HG03103 (cell line): ENCODE measurements around the gene FXYD3.
"Not testable (repeated sequence)": the region's sequence is repeated elsewhere in the genome, so short reads cannot be mapped to it uniquely, and the experiment has no call there.

ENCODE experiments used
- ATAC-seq: cut with Tn5 transposase; IDR thresholded peaks from one replicate; pipeline ENCODE4 v1.9.1; 2021; ENCODE audit warnings: low read depth; ENCODE audit not compliant: unreplicated experiment

Gene FXYD3

DNA sequence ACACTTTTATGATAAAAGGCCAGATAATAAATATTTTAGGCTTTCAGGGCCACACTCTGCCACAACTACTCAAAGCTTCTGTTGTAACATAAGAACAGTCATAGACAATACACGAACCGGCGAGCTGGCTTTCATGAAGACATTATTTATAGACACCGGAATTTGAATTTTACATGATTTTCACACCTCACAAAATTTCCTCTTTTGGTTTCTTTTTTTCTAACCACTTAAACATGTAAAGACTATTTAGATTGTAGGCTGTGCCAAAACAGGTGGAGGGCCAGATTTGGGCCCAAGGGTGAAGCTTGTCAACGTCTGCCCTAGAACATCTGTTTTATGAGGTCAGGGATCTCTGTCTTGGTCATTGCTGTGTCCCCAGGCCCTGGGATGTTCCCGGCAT is 29.7 kb upstream of the FXYD3 start:
- ATAC-seq, result no peak

DNA sequence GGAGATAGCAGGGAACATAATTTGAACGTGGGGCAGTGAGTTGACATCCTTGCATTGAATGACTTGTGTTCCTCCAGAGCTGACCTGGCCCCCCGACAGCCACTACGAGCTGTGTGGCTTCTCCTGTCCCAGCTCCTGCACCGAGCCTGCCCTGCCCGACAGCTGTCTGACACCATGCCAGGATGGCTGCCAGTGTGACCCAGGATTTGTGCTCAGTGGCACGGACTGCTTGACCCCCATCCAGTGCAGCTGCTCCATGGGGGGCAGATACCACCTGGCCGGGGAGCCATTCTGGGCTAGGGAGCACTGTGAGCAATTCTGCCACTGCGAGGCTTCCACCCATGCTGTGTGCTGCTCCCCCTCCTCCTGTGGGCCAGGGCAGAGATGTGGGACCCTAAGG is 29.2 kb upstream of the FXYD3 start:
- ATAC-seq, result no peak

DNA sequence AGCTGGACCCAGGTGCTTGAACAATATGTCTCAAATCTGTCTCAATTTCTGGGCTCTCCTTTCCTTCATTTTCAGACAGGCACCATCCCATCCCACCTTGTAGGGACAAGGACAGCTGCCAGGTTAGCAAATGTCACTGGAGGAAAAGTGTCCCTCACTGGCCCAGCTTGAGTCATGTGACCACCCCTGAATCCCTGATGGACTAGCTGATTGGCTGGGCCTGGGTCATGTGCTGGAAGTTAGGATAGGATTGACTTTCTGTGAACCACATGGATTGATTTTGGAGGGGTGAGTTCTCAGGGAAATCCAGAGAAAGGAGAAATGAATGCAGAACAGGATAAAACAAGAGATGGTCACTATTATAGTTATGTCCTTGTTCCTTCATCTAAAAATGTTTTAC is 28.2 kb upstream of the FXYD3 start:
- no peak for ATAC-seq

DNA sequence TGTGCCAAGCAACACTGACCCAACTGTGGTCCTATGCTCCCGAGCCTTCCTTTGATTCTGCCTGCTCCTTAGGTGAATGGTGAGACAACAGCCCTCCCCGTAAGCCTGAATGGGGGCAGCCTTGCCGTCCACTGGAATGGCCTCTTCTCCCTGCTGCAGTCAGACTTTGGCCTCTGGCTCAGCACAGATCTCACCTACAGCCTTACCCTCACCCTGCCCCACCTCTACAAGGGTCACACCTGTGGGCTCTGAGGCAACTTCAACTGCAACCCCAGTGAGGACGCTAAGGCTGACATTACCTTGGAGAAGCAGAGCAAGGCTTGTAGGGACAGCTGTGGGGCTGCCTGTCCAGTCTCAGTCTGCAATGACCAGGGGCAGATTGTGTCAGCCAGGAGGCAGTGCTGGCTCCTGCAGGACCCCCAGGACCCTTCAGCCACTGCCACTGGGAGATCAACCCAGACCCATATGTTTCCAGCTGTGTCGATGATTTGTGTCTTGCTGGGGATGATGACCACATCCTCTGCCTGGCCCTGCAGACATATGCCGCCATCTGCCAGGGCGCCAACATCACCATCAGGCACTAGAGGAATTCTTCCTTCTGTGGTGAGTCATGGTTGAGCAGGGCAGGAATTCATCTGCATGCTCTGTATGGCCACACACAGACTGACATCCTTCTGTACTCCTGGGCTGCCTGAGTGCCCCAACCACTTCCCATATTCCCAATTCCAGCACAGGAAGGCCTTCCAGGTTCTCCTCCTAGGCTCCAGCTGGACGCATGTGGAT is 27.3 kb upstream of the FXYD3 start:
- no peak for ATAC-seq

DNA sequence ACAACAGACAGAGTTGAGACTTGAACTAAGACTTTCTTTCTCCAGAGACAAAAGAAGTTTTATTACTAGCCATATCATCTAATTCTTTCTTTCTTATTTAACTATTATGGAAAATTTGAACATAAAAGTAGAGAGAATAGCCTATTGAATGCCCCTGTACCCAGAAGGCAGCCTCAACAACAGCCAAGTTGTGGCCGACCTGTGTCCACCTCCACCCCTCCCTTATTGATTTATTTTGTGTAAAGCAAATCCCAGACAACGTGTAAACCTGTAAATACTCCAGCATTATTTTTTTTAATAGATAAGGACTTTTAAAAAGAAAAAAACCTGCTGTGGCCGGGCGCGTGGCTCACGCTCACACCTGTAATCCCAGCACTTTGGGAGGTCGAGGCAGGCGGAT is 26.1 kb upstream of the FXYD3 start:
- no peak for ATAC-seq

DNA sequence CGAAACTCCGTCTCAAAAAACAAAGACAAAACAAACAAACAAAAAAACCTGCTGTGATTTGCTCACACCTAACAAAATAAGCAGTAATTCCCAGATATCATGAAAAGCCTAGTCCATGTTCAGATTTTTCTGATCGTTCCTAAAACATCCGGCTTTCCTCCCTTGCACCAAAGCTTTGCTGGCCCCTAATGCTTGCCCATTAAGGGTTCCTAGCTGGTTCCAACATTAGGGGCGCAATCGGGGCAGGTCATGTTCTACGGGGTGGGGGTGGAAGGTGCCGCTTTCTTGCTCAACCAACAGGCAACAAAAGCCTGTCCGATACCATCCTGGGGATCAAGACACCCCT is 25.5 kb upstream of the FXYD3 start:
- ATAC-seq, result no peak

DNA sequence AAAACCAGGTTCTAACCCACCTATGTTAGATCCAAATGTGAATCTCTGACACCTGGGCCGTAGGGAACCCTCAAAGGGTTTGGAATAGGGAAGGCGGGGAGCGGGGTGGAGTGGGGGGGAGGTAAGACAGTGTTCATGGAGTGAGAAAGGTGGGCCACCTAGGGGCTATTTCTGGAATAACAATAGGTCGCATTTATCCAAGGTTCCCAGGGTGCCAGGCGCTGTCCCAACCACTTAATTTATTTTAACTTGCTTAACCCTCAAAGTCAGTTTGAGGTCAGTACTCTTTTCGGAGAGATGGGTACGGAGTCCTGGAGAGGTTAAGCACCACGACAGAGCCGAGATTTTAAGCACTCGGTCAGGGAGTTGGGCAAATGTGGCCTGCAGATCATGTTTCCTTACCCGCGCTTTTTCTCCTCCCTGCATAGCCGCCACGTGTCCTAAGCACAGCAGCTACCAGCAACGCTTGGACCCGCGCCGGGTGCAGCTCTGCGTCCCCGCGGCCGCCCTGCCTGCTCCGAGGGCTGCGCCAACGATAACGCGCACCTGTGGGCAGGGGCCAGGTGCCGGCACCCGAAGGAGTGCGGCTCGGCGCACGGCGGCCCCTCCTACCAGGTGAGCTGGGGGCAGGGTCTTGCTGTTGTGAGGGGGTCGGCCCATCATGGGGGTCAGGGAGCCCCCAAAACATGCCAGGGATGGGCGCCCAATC is 25.0 kb upstream of the FXYD3 start:
- ATAC-seq, result no peak

DNA sequence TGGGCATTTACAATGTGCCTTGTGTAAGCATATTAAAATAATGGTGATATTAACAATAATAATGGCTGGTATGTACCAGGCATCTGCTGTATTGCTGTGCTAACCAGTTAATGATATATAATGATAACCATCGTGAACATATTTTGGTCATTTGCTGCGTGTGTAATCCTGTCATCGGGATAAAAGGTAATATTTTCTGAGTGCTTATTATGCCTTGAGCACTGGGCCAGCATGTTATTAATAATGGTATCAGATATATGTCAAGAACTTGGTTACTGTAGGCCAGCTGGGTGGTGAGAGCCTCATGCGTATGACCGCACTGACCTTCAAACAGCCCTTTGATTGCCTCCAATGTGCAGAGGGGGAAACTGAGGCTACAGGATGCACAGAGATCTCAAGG is 22.2 kb upstream of the FXYD3 start:
- ATAC-seq, result no peak

DNA sequence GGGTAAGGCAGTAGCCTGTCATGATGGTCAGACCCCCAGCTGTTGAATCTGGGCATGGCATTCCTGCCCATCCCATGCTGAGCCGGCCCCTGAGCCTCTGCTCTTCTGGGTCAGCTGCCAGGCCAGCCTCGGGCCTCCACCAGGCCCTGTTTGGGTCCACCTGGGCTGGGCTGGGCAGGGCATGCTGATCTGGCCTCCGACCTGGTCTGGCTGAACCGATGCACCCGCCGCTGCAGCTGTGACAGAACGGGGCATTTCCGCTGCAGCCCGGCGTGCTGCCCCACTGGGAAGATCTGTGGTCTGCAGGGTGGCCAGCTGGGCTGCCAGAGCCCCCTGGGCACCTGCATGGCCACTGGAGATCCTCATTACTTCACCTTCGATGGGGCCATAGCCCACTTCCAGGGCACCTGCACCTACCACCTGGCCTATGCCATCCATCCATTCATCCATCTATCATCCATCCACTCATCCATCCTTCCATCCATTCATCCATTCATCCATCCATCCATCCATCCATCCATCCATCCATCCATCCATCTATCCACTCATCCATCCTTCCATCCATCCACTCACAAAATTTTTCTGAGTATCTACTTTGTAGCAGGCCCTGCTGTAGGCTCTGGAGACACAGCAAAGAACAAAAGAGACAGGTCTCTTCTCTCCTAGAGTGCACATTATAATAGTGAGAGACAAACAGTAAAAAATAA is 21.5 kb upstream of the FXYD3 start:
- ATAC-seq, result no peak

DNA sequence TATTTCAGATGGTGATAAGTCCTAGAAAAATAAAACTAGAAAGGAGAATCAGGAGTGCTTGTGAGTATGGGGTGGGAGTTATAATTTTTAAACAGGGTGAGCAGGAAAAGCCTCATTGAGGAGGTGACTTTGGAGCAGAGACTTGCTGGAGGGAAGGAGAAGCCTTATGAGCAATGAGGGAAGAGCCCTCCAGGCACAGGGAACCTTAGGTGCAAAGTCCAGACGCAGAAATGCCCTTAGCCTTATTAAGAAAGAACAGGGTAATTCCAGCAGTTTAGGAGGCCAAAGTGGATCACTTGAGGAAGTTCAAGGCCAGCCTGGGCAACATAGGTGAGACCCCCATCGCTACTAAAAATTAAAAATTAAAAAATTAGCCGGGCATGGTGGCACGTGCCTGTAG is 21.0 kb upstream of the FXYD3 start:
- ATAC-seq, result no peak

DNA sequence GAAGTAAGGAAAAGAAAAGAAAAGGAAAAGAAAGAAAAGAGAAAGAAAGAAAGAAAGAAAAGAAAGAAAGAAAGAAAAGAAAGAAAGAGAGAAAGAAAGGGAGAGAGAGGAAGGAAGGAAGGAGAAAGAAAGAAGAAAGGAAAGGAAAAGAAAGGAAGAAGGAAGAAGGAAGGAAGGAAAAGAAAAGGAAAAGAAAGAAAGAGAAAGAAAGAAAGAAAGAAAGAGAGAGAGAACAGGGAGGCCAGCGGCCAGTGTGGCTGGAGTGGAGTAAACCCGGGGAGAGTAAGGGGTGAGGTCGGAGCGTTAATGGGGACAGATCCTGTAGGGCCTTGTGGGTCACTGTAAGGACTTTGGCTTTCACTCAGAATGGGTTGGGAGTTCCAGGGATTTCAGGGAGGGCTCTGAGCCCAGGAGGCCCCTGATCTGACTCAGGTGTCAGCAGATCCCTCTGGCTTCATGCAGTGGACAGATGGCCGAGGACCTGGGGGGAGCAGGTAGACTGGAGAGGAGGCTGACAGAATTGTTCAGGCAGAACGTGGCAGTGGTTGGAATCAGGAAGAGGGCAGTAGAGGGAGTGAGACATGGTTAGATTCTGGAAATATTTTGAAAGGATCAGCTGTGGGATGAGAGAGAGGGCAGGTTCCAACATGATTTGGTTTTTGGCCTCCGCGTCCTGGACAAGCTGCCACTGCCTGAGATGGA is 19.8 kb upstream of the FXYD3 start:
- no peak for ATAC-seq

DNA sequence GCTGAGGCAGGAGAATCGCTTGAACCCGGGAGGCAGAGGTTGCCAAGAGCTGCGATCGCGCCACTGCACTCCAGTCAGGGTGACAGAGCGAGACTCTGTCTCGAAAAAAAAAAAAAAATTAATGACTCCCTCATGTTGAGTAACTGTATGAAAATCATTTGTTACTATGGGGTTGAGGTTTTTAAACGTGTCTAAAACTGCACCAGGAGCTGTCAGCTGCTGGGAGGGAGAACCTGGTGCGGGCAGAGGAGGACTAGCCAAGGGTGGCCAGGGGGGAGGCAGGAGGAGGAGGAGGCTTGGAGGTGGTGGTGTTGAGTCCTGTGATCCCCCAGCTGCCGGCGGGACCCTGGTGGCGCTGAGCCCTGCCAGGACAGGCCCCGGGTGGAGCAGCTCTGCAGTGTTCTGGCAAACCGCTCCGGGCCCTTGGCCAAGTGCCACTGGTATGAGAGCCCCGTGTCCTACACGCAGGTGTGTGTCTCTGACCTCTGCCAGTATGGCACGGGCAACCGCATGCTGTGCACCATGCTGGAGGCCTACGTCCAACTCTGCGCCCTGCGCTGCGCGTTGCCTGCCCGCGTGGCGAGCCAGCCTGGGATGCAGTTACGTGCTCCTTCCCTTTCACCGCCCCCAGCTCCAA is 17.1 kb upstream of the FXYD3 start:
- no peak for ATAC-seq

DNA sequence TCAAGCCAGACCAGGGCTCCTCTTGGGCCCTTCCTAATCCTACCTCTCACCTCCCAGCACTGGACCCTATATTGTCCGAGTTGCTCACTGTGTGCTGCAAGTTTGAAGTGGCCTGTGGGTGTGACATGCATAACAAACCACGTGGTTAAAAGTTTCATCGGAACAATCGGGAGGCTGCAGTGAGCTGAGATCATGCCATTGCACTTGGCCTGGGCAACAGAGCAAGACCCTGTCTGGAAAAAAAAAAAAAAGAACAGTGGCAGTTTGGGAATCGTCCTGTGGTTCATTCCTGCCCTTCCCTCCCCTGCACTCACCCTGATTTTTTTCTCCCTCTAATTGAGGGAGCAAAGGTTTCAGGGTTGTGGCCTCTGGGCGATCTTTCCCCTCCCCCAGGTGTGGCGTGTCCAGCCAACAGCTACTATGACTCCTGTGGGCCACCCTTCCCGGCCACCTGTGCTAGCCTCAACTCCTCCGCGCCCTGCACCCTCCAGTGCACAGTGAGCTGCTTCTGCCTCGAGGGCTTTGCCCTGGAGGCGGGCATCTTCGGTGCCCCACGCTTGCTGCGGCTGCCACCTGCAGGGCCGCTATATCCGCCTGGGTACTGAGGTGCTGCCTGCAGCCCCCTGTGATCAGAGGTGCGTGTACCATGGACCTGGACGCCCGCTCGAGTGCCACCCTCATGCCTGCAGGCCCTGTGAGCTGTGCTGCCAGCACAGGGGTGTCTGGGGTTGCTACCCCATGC is 16.3 kb upstream of the FXYD3 start:
- no peak for ATAC-seq

DNA sequence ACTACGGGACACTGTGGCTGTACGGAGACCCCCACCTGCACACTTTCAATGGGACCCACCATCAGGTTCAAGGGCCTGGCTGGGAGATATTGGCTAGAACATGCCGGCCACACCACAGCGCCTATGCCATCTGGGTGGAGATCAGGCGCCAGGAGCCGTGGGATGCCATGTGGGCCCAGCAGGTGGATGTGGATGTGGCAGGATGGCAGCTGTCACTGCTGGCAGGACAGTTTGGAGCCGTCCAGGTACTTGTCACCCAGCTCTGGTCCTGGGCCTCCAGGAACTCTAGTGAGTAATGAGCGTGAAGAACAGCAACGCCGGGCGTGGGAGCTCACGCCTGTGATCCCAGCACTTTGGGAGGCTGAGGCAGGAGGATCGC is 15.7 kb upstream of the FXYD3 start:
- no peak for ATAC-seq

DNA sequence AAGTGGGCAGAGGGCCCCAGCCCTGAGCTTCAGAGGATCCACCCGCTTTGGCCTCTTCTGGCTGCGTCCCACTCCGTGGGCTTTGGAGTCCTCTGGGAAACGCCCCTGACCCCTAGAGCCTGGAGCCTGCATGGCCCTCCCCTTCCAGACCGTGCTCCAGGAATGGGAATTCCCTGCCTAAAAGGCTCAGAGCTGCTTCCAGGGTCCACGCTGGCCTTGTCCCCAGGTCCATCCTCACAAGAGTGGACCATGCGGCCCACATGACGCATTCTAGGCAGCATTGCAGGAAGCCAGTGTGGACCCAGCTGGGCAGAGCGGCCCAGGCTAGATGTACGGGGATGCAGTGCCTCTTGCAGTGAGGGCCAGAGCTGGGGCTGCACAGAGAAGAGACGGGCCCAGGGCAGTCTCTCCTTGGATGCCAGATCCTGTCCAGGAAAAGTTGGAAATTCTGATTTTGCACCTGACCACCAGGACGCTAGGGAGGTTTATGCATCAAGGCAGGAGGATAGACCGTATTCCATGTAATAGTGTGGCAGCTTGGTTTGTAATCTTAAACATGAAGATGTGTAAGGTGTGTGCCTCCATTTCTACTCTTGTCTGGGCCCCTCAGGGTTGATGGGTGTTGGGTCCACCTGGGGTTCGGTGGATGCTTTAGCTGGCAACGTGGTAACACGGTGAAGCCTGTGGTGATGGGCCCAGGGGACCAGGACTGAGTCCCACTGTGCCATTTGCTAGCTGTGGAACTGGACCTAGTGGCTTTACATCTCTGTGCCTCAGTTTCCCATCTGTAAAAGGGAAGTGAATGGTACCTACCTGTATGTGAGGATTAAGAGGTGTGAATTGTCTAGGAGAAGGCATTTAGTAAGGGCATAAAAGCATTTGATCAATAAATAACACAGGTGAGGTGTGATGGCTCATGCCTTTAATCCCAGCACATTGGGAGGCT is 14.8 kb upstream of the FXYD3 start:
- ATAC-seq, result no peak

DNA sequence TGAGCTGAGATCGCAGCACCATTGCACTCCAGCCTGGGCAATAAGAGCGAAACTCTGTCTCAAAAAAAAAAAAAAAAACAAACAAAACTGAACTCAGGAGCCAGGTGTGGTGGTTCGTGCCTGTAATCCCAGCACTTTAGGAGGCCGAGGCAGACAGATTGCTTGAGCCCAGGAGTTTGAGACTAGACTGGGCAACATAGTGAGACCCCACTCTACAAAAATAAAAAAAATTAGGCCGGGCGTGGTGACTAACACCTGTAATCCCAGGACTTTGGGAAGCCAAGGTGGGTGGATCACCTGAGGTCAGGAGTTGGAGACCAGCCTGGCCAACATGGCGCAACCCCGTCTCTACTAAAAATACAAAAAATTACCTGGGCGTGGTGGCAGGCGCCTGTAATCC is 13.7 kb upstream of the FXYD3 start:
- not testable (repeated sequence) for ATAC-seq

DNA sequence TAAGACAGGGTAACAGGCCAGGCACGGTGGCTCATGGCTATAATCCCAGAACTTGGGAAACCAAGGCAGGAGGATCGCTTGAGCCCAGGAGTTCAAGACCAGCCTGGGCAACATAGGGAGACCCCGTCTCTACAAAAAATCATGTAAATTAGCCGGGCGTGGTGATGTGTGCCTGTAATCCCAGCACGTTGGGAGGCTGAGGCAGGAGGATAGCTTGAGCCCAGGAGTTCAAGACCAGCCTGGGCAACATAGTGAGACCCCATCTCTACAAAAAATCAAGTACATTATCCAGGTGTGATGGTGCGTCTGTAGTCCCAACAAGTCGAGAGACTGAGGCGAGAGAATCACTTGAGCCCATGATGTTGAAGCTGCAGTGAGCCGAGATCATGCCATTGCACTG is 12.0 kb upstream of the FXYD3 start:
- ATAC-seq, result not testable (repeated sequence)

DNA sequence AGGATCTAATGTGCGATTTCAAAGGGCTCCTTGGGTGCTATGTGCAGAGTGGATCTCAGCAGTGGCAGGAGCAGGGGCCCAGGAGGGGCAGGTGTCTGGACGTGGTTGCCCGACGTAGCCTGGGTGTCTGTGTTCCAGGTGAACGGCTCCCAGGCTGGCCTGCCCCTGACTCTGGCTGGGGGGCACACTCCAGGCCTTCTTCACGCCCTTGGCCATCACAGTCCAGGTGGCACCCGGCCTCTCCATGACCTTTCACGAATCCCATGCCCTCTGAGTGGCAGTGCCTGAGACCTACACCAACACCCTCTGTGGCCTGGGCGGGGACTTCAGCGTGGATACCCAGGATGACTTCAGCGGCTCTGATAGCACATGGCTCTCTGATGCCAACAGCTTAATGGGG is 11.3 kb upstream of the FXYD3 start:
- no peak for ATAC-seq

DNA sequence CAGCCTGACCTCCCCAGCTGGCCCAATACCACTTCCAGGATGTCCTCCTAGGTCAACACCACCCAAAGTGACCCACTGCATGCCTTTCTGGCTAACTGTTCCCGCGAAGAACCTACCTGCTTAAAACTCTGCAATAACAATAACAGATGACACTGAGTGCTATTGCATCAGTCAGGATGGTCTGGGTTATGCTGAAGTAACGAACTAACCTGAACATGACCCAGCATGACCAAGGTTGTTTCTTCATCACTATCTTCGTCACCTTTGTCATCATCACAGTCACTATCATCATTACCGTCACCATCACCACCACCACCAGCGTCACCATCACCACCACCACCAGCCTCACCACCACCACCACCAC is 10.6 kb upstream of the FXYD3 start:
- ATAC-seq, result no peak
